ENCODE results near the gene TMEM269. TPM values are rescaled to one million over a fixed set of nuclear protein-coding genes. Genes with fewer than 3 reads are reported as not detected.

The TMEM269 gene
- total and polyA plus RNA-seq, 2 experiments from 2014 or later: 0.12 to 0.40 TPM

DNA sequence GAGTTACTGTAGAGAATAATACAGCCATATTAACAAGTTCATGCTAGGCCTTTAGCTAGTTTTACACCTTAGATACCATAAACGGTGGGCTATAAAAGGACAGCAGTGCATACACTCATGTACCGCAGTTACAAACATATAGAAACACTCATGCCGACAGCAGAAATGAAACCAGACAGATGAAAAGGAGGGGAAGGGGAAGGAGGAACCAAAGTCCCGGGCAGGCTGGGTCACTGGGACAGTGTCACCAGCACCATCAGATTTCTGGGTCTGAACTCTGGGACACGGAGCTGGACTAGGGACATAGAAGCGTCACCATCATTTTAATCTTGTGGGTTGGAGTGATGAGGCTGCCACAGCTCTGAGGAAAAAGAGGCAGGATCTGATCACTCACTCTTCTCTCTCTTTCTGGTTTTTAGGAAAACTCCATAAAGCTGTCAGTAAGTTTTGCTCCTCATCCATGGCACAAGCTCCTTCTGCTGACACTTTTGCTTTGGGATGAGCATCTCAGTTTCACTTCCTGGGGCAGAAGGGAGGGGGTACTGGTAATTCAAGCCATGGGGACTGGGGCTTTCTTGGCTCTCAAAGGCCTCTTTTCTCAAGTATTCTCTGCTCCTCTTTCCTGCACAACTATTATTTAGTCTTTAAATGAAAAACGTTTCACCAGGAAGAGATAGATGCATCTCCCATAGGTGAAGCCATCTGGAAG lies 53.8 kb downstream of the TMEM269 start:
- DNase-seq (ENCODE audit: low spot score): no peak
- H4K20me1 ChIP-seq (ENCODE audit: insufficient read depth, poor library complexity, severe bottlenecking): no peaks in the 10 kb centered on the region
- no peaks in the 10 kb centered on the region for H3K36me3 ChIP-seq (replicated peaks; ENCODE audit: insufficient read depth, low read depth)
- H2AFZ ChIP-seq: no peak overlapping the region
- no peaks in the 10 kb centered on the region for H3K4me1 ChIP-seq (ENCODE audit: insufficient read depth)
- H3K27me3 ChIP-seq: no peaks in the 10 kb centered on the region
- no peaks in the 10 kb centered on the region for H3K79me2 ChIP-seq
- no peaks in the 10 kb centered on the region for H3K9me2 ChIP-seq (replicated peaks; ENCODE audit: insufficient read depth)
- H3K4me3 ChIP-seq: no peak overlapping the region
- H3K9me3 ChIP-seq (ENCODE audit: low read depth): no peaks in the 10 kb centered on the region
- TF ChIP-seq EZH2phosphoT487 (IDR thresholded peaks at IDR 0.05; ENCODE audit: low read depth, severe bottlenecking, unreplicated experiment) (no peak), EZH2 (IDR thresholded peaks at IDR 0.05; ENCODE audit: borderline replicate concordance) (no peak)
- TF ChIP-seq, protein P1, sequence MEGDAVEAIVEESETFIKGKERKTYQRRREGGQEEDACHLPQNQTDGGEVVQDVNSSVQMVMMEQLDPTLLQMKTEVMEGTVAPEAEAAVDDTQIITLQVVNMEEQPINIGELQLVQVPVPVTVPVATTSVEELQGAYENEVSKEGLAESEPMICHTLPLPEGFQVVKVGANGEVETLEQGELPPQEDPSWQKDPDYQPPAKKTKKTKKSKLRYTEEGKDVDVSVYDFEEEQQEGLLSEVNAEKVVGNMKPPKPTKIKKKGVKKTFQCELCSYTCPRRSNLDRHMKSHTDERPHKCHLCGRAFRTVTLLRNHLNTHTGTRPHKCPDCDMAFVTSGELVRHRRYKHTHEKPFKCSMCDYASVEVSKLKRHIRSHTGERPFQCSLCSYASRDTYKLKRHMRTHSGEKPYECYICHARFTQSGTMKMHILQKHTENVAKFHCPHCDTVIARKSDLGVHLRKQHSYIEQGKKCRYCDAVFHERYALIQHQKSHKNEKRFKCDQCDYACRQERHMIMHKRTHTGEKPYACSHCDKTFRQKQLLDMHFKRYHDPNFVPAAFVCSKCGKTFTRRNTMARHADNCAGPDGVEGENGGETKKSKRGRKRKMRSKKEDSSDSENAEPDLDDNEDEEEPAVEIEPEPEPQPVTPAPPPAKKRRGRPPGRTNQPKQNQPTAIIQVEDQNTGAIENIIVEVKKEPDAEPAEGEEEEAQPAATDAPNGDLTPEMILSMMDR (IDR thresholded peaks at IDR 0.05; ENCODE audit: poor library complexity): no peak
- 88% methylated on average over 7 of the region's 7 CpGs for WGBS (ENCODE audit: low lambda C conversion rate, missing lambda C conversion rate)
- no peak overlapping the region for H3K27ac ChIP-seq
- H3K4me2 ChIP-seq: no peak overlapping the region

DNA sequence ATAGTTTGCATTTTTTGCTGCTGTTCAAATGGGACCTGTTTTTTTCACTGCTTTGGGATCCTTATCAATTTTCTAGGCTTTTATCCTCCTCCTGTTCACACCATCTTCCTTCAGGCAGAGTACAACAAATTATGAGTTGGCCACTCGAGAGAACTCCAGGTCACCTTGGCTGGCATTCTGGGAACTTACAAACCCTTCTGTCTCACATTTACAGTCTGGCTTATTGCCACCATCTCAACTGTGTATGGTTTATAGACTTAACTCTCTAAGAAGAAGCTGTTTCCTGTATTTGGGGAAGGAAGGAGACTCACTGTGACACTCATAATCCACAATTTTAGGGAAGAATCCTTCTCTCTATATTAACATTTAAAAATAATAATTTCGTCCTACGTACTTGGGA lies 56.2 kb downstream of the TMEM269 start:
- Histone ChIP-seq H3K79me2 (no peaks in the 10 kb centered on the region), H4K20me1 (ENCODE audit: insufficient read depth, poor library complexity, severe bottlenecking) (no peaks in the 10 kb centered on the region), H3K4me2 (no peak overlapping the region), H3K36me3 (replicated peaks; ENCODE audit: insufficient read depth, low read depth) (no peaks in the 10 kb centered on the region), H2AFZ (no peak overlapping the region), H3K4me1 (ENCODE audit: insufficient read depth) (no peaks in the 10 kb centered on the region), H3K9me2 (replicated peaks; ENCODE audit: insufficient read depth) (no peaks in the 10 kb centered on the region), H3K27me3 (no peaks in the 10 kb centered on the region), H3K4me3 (no peak overlapping the region), H3K27ac (no peak overlapping the region), H3K9me3 (ENCODE audit: low read depth) (no peaks in the 10 kb centered on the region)
- WGBS (ENCODE audit: low lambda C conversion rate, missing lambda C conversion rate): 81% methylated on average over 3 of the region's 3 CpGs
- DNase-seq (ENCODE audit: low spot score): no peak
- TF ChIP-seq, protein P1 (IDR thresholded peaks at IDR 0.05; ENCODE audit: poor library complexity): no peak
- TF ChIP-seq EZH2phosphoT487 (IDR thresholded peaks at IDR 0.05; ENCODE audit: low read depth, severe bottlenecking, unreplicated experiment) (no peak), EZH2 (IDR thresholded peaks at IDR 0.05; ENCODE audit: borderline replicate concordance) (no peak)

DNA sequence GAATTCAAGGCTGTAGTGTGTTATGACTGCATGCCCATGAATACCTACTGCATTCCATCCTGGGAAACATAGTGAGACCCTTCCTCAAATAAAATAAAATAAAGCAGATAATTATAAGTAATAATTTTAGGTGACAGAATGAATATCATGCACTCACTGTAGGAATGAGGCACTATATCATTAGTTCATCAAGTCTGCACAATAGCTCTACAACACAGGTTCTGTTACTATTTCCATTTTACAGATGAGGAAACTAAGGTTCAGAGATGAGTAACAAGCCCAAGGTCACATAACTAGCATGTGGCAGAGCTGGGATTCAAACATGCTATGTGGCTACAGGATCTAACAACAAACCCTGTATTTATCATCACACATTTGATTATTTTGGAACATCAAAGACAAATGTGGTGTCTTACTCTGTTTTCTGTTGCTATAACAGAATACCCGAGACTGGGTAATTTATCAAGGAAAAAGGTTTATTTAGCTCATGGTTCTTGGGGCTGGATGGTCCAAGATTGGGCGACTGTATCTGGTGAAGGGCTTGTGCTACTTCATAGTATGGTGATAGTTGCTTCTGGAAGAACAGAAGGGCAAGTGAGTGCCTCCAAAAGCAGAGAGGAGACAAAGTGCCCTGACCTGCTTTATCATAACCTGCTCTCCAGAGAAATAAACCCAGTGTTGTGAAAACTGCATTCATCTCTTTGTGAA lies 56.8 kb downstream of the TMEM269 start:
- no peak for DNase-seq (ENCODE audit: low spot score)
- Histone ChIP-seq H3K9me3 (ENCODE audit: low read depth) (no peaks in the 10 kb centered on the region), H3K36me3 (replicated peaks; ENCODE audit: insufficient read depth, low read depth) (no peaks in the 10 kb centered on the region), H2AFZ (no peak overlapping the region), H3K27ac (no peak overlapping the region), H3K4me3 (no peak overlapping the region), H3K27me3 (no peaks in the 10 kb centered on the region), H3K4me2 (no peak overlapping the region), H4K20me1 (ENCODE audit: insufficient read depth, poor library complexity, severe bottlenecking) (no peaks in the 10 kb centered on the region), H3K4me1 (ENCODE audit: insufficient read depth) (no peaks in the 10 kb centered on the region), H3K9me2 (replicated peaks; ENCODE audit: insufficient read depth) (no peaks in the 10 kb centered on the region), H3K79me2 (peaks cover under 1% of the 10 kb centered on the region)
- 98% methylated on average over 2 of the region's 2 CpGs for WGBS (ENCODE audit: low lambda C conversion rate, missing lambda C conversion rate)
- TF ChIP-seq, protein P1 (IDR thresholded peaks at IDR 0.05; ENCODE audit: poor library complexity): no peak
- TF ChIP-seq EZH2 (IDR thresholded peaks at IDR 0.05; ENCODE audit: borderline replicate concordance) (no peak), EZH2phosphoT487 (IDR thresholded peaks at IDR 0.05; ENCODE audit: low read depth, severe bottlenecking, unreplicated experiment) (no peak)
